ENCODE results near the gene ACTC1. TPM values are rescaled to one million over a fixed set of nuclear protein-coding genes. Genes with fewer than 3 reads are reported as not detected.

Gene ACTC1
- total RNA-seq, 4 donors from 2014 or later = 1.0 to 3.0 (median 2.4) TPM; not detected in 1

DNA sequence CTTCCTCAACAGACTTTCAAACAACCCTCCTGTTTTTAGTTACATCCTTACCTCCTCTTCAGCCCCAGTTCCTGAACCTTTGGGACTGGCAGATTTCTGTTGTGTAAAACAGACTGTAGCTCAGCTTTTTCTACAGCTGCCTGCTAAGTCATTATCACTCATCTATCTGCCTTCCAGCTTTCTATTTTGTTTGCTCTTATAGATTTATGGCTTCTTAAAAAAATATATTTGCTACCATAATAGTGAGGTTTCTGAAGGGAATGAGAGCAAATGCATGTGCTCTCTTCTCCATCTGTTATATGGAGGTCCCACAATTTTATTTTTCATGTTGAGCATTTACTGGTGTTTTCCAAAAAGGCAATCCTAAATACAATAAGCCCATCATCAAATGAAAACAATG is 22.3 kb downstream of the ACTC1 start:
- intact Hi-C loops (cut with DNase I; ENCODE audit: low total_unique reads) = no loop called here
- no peak for DNase-seq
- H3K27ac ChIP-seq = no peak overlapping the region
- H3K27me3 ChIP-seq = no peaks in the 10 kb centered on the region
- H3K4me3 ChIP-seq = no peak overlapping the region
- H3K36me3 ChIP-seq = no peaks in the 10 kb centered on the region
- H3K4me1 ChIP-seq = no peaks in the 10 kb centered on the region
- no peaks in the 10 kb centered on the region for H3K9me3 ChIP-seq
- TF ChIP-seq CTCF (IDR thresholded peaks at IDR 0.05) = no peak
- no peak for TF ChIP-seq POLR2A (IDR thresholded peaks at IDR 0.05)

DNA sequence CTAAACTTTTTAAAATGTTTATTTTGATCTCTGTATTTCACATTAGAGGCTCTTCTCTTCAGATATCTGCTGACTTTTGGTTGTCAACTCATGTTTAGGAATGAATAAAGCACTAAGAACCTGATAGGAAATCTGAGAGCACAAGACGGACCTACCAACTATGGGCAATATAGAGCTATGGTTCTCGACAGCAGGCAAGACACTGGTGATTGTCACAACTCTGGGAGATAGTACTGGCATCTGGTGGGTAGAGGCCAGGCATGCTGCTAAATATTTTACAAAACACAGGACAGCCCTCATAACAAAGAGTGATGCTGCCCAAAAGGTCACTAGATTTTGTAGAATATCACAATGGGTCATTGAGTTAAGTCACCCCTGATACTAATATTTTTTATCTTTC is 23.0 kb downstream of the ACTC1 start:
- intact Hi-C loops (cut with DNase I; ENCODE audit: low total_unique reads) = no loop called here
- TF ChIP-seq CTCF (IDR thresholded peaks at IDR 0.05) = no peak
- no peak for TF ChIP-seq POLR2A (IDR thresholded peaks at IDR 0.05)
- no peaks in the 10 kb centered on the region for H3K27me3 ChIP-seq

GRCh38 chr15:34769711-34770110 is 25.6 kb downstream of the ACTC1 start:
- intact Hi-C loops (cut with DNase I; ENCODE audit: low total_unique reads) = no loop called here

More for the DNA sequence above, 23.0 kb downstream of the ACTC1 start:
- no peak overlapping the region for H3K27ac ChIP-seq
- no peaks in the 10 kb centered on the region for H3K36me3 ChIP-seq
- no peaks in the 10 kb centered on the region for H3K4me1 ChIP-seq
- no peak overlapping the region for H3K4me3 ChIP-seq
- no peaks in the 10 kb centered on the region for H3K9me3 ChIP-seq
- DNase-seq = no peak

GRCh38 chr15:34768530-34768929 is 26.8 kb downstream of the ACTC1 start:
- no peak for DNase-seq
- Histone ChIP-seq H3K27me3 (no peaks in the 10 kb centered on the region), H3K36me3 (no peaks in the 10 kb centered on the region), H3K4me1 (no peaks in the 10 kb centered on the region), H3K4me3 (no peak overlapping the region), H3K9me3 (no peaks in the 10 kb centered on the region), H3K27ac (no peak overlapping the region)
- intact Hi-C loops (cut with DNase I; ENCODE audit: low total_unique reads) = no loop called here
- TF ChIP-seq POLR2A (IDR thresholded peaks at IDR 0.05) (no peak), CTCF (IDR thresholded peaks at IDR 0.05) (no peak)

More at GRCh38 chr15:34769711-34770110, 25.6 kb downstream of the ACTC1 start:
- TF ChIP-seq POLR2A (IDR thresholded peaks at IDR 0.05) (no peak), CTCF (IDR thresholded peaks at IDR 0.05) (no peak)
- Histone ChIP-seq H3K36me3 (no peaks in the 10 kb centered on the region), H3K4me1 (no peaks in the 10 kb centered on the region), H3K27me3 (no peaks in the 10 kb centered on the region), H3K4me3 (no peak overlapping the region), H3K27ac (no peak overlapping the region), H3K9me3 (no peaks in the 10 kb centered on the region)
- DNase-seq = no peak

DNA sequence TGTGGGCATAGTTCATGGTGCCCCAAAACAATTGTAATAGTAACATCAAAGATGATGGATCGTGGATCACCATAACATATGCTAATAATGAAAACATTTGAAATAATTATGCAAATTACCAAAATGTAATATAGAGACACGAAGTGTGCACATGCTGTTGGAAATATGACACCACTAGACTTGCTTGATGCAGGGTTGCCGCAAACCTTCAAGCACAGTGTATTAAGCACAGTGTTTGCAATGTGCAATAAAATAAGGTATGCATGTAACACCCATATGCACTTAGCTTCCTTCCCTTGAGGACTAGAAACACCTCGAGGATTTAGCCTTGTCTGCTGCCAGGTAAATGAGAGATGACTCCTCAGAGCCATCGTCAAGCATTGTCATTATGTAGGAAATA is 29.6 kb downstream of the ACTC1 start:
- no peak for TF ChIP-seq POLR2A (IDR thresholded peaks at IDR 0.05)
- TF ChIP-seq CTCF (IDR thresholded peaks at IDR 0.05) = no peak
- H3K27me3 ChIP-seq = no peaks in the 10 kb centered on the region
- H3K4me1 ChIP-seq = no peaks in the 10 kb centered on the region
- no peak for DNase-seq
- H3K4me3 ChIP-seq = no peak overlapping the region
- intact Hi-C loops (cut with DNase I; ENCODE audit: low total_unique reads) = no loop called here
- H3K36me3 ChIP-seq = no peaks in the 10 kb centered on the region
- no peaks in the 10 kb centered on the region for H3K9me3 ChIP-seq
- H3K27ac ChIP-seq = no peak overlapping the region

All from uterus (tissue), 4 donors.